ENCODE measurements around the gene PNPLA8. TPM values are rescaled to one million over a fixed set of nuclear protein-coding genes. Genes with fewer than 3 reads are reported as not detected.

The PNPLA8 gene
- total RNA-seq, 1 experiment from 2014 or later, result 31.3 TPM

GRCh38 chr7:108463613-108464012 lies 62.3 kb downstream of the PNPLA8 start:
- ChIA-PET CTCF (interaction anchor here (0.6 kb wide), 1 partner anchor 284 kb away, joined by 13 read pairs; no protein-coding TSS in a partner anchor), POLR2A (ENCODE audit: unreplicated experiment) (no interaction called here)
- H3K27me3 ChIP-seq (ENCODE audit: insufficient read depth, low read depth), result no peaks in the 10 kb centered on the region
- 0 out of 2 replicates have a peak, but pooled peaks cover 5% of the 10 kb centered on the region for H3K4me1 ChIP-seq (replicated peaks; ENCODE audit: insufficient read depth)
- DNase-seq, result no peak
- H3K79me2 ChIP-seq (ENCODE audit: low read depth), result no peaks in the 10 kb centered on the region
- no peaks in the 10 kb centered on the region for H3F3A ChIP-seq (ENCODE audit: insufficient read depth, low read depth)
- H3K4me3 ChIP-seq, result no peak overlapping the region
- H3K4me2 ChIP-seq, result no peak overlapping the region
- H4K20me1 ChIP-seq (ENCODE audit: insufficient read depth), result no peaks in the 10 kb centered on the region; the same call in 1 of the 2 replicates
- H3K9me2 ChIP-seq (ENCODE audit: insufficient read depth), result no peaks in the 10 kb centered on the region
- TF ChIP-seq CTCF (conservative IDR thresholded peaks at IDR 0.05) (no peak), EZH2 (IDR thresholded peaks at IDR 0.05; ENCODE audit: low read depth) (no peak)
- BruUV-seq (replicated peaks), result no TSS peak
- intact Hi-C loops (cut with micrococcal nuclease; ENCODE audit: unreplicated experiment), result no loop called here
- no peaks in the 10 kb centered on the region for H3K9me3 ChIP-seq (ENCODE audit: insufficient read depth, low read depth)
- H3K27ac ChIP-seq, result no peak overlapping the region
- H2AFZ ChIP-seq, result no peak overlapping the region
- H3K36me3 ChIP-seq (ENCODE audit: low read depth), result no peaks in the 10 kb centered on the region

- H4K20me1 ChIP-seq (ENCODE audit: insufficient read depth), result no peaks in the 10 kb centered on the region; the same call in 1 of the 2 replicates
- H3K9me3 ChIP-seq (ENCODE audit: insufficient read depth, low read depth), result no peaks in the 10 kb centered on the region
- H3K9me2 ChIP-seq (ENCODE audit: insufficient read depth), result no peaks in the 10 kb centered on the region
- H3K4me3 ChIP-seq, result no peak overlapping the region
- no peaks in the 10 kb centered on the region for H3K79me2 ChIP-seq (ENCODE audit: low read depth)
- no peaks in the 10 kb centered on the region for H3F3A ChIP-seq (ENCODE audit: insufficient read depth, low read depth)
- intact Hi-C loops (cut with micrococcal nuclease; ENCODE audit: unreplicated experiment), result no loop called here
- no peak for DNase-seq
- H3K27ac ChIP-seq, result no peak overlapping the region
- H3K36me3 ChIP-seq (ENCODE audit: low read depth), result no peaks in the 10 kb centered on the region
- 0 out of 2 replicates have a peak, but pooled peaks cover 7% of the 10 kb centered on the region for H3K4me1 ChIP-seq (replicated peaks; ENCODE audit: insufficient read depth)
- TF ChIP-seq EZH2 (IDR thresholded peaks at IDR 0.05; ENCODE audit: low read depth) (no peak), CTCF (conservative IDR thresholded peaks at IDR 0.05) (no peak)
- no peaks in the 10 kb centered on the region for H3K27me3 ChIP-seq (ENCODE audit: insufficient read depth, low read depth)
- no peak overlapping the region for H3K4me2 ChIP-seq
- BruUV-seq (replicated peaks), result no TSS peak
- ChIA-PET POLR2A (ENCODE audit: unreplicated experiment) (no interaction called here), CTCF (no interaction called here)
- no peak overlapping the region for H2AFZ ChIP-seq
Observed at GRCh38 chr7:108461840-108462239, 64.1 kb downstream of the PNPLA8 start.

- Histone ChIP-seq H3K36me3 (ENCODE audit: low read depth) (no peaks in the 10 kb centered on the region), H4K20me1 (ENCODE audit: insufficient read depth) (no peaks in the 10 kb centered on the region; the same call in 1 of the 2 replicates), H3K9me3 (ENCODE audit: insufficient read depth, low read depth) (no peaks in the 10 kb centered on the region), H2AFZ (no peak overlapping the region), H3K27ac (no peak overlapping the region), H3F3A (ENCODE audit: insufficient read depth, low read depth) (no peaks in the 10 kb centered on the region), H3K27me3 (ENCODE audit: insufficient read depth, low read depth) (no peaks in the 10 kb centered on the region), H3K79me2 (ENCODE audit: low read depth) (no peaks in the 10 kb centered on the region), H3K4me1 (replicated peaks; ENCODE audit: insufficient read depth) (0 out of 2 replicates have a peak, but pooled peaks cover 10% of the 10 kb centered on the region), H3K4me3 (no peak overlapping the region), H3K4me2 (no peak overlapping the region), H3K9me2 (ENCODE audit: insufficient read depth) (no peaks in the 10 kb centered on the region)
- intact Hi-C loops (cut with micrococcal nuclease; ENCODE audit: unreplicated experiment), result loop anchor here (1.0 kb wide), 3 partner anchors 36 to 280 kb away; no protein-coding TSS in a partner anchor
- ChIA-PET POLR2A (ENCODE audit: unreplicated experiment) (no interaction called here), CTCF (interaction anchor here (0.8 kb wide), 1 partner anchor 341 kb away, joined by 4 read pairs; no protein-coding TSS in a partner anchor)
- no peak for DNase-seq
- BruUV-seq (replicated peaks), result no TSS peak
- TF ChIP-seq EZH2 (IDR thresholded peaks at IDR 0.05; ENCODE audit: low read depth) (no peak), CTCF (conservative IDR thresholded peaks at IDR 0.05) (no peak)
Observed at GRCh38 chr7:108460964-108461363, 65.0 kb downstream of the PNPLA8 start.
